GM21360 (cell line): ENCODE measurements around the gene FLOT1.
A peak's percentile ranks its signal among the peaks of the same experiment; 100 is the strongest.

Experiments used
- ATAC-seq: cut with Tn5 transposase; IDR thresholded peaks from one replicate; pipeline ENCODE4 v1.9.1; 2021; ENCODE audit warnings: mild to moderate bottlenecking, moderate library complexity; ENCODE audit not compliant: unreplicated experiment

FLOT1 gene

GRCh38 chr6:30683183-30683979, 59.1 kb downstream of the FLOT1 start:
- no peak for ATAC-seq

GRCh38 chr6:30682143-30683117, 60.1 kb downstream of the FLOT1 start:
- peak; percentile 31 for ATAC-seq

GRCh38 chr6:30681766-30682142, 60.7 kb downstream of the FLOT1 start:
- ATAC-seq: no peak

- ATAC-seq: no peak
Observed at GRCh38 chr6:30679765-30680535, 62.5 kb downstream of the FLOT1 start.

GRCh38 chr6:30678964-30679726, 63.3 kb downstream of the FLOT1 start:
- ATAC-seq: no peak
